Islet of Langerhans (tissue), 1 donor: ENCODE data around the gene SEC61B.
"Not testable (repeated sequence)": the region's sequence is repeated elsewhere in the genome, so short reads cannot be mapped to it uniquely, and the experiment has no call there.

Experiments used
- FAIRE-seq: peaks from one replicate; lab custom pipeline; 2011; peaks lifted over from hg19 to GRCh38; lab: Jason Lieb, UNC

Gene SEC61B

DNA sequence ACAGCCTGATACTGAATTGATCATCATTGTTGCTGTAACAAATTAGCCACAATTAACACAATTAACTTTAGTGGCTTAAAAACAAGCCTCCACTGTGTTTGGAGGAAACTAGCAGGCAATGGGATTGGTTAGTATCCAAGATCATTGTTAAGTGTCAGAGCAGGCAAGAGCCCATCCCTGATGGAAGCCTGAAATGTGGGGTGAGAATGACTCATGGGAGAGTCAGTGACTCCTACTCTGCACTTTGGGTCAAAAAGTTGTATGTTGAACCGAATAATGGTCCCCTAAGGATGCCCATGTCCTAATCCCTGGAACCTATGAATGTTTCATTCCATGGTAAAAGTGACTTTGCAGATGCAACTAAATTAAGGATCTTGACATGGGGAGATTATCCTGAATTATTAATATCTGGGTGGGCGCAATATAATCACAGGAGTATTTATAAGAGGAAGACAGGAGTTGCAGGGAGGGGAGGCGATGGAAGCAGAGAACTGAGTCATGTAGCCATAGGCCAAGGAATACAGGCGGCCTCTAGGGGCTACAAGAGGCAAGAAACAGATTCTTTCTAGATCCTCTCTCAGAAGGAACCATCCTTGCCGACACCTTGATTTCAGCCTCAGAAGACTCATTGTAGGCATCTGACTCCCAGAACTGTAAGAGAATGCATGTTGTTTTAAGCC, 29.2 kb upstream of the SEC61B start:
- no peak for FAIRE-seq

DNA sequence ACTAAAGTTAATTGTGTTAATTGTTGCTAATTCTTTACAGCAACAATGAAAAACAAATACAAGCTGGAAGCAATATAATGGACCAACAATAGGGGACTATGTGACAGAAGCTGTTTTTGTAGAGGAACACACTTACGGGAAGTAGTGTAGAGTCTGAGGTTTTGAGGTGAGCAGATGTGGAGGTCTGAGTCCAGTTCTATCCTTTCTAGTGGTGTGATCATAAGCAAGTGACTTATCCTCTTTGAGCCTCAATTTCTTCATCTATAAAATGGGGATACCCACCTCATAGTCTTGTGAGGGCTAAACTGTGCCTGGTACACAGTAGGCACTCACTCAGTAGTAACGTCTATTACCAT, 28.6 kb upstream of the SEC61B start:
- FAIRE-seq: no peak

DNA sequence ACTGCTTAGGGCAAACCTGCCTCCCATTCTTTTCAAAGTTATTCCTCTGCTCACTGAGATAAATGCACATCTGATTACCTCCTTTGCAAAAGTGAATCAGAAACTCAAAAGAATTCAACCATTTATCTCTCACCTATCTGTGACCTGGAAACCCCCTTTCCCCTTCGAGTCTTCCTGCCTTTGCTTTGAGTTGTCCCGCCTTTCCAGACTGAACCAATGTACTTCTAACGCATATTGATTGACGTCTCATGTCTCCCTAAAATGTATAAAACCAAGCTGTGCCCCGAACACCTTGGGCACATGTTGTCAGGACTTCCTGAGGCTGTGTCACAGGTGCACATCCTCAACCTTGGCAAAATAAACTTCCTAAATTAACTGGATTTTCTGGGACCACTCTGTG, 25.6 kb upstream of the SEC61B start:
- FAIRE-seq: not testable (repeated sequence)

DNA sequence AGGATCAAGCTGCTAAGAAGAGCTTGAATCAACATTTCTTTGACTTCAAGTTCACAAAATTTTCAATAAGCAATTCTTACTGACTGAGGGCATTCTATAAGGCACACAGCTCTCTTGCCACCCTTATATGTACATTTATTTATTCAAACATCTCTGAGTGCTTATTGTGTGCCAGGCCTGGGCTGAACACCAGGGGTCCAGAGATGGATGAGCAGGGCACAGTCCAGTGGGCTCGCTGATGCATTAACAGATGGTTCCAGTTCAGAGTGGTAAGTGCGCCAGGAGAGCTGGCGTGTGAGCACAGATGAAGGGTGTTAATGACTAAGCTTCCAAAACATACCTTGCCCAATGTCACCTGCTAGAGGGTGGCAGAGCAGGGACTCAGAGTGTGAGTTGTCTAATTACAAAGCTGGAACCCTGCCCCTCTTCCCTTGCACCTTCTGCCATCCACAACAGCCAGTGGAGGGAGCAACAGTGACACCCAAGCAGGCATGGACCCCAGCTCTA, 24.9 kb upstream of the SEC61B start:
- FAIRE-seq: no peak

DNA sequence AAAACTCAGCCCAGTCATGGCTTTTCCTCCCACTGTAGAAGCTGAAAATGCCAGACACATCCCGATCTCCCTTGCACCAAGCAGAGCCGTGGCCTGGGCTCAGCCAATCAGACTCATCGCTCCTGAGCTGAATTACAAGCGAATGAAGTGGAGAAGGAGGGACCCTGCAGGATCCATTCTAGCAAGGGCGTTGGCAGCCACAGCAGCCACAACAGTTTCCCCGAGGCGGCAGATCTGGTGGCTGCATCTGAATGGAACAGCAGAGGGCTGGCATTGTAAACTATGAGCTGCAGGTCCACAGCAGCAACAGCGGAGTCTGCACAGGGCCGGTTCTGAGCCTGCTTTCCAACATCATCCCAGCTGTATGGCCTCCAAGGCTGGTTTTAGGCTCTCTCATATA, 24.1 kb upstream of the SEC61B start:
- no peak for FAIRE-seq

DNA sequence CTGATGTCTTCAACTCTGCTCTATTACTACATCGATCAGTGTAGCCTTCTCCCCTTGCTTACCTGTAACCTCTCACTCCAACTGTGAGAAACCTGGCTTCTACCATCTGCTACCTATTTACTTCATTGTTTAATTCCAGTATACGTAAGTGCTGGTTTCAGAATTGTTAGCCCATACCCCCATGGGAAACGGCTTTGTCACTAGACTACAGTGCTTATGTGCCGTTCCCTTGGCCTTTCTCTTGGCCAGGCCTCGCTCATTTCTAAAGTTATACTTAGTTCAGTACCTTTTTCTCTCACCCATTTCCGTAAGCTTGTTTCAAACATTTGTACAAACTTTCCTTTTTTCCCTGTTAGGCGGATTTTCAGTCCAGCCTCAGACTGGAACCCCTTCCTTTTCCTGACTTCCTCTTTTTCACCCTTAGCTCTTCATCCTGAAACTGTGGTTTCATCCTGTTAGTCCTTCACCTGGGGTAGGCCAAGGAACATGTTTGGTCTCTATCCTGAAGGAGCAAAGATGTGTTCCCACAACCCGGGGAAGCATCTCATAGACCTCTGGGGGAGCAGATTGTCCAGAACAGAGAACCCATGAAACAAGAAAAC, 22.0 kb upstream of the SEC61B start:
- FAIRE-seq: no peak

DNA sequence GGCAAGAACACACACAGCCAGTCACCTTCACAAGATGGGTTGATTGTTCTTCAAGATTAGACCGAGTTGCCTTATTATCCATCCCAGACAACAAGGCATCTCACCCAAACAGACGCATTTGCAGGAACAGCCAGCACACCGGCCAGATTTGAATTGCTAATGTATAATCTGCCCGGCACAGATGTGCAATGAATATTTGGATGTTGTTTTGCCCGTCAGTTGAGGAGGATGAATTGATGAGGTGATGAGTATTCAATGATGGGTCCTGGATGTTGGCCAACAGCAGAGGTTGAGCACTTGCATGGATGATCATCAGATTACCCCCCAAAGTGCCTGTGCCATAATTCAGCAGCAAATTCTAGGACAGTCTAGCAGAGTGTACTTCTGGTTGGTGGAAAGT, 20.5 kb upstream of the SEC61B start:
- FAIRE-seq: no peak

DNA sequence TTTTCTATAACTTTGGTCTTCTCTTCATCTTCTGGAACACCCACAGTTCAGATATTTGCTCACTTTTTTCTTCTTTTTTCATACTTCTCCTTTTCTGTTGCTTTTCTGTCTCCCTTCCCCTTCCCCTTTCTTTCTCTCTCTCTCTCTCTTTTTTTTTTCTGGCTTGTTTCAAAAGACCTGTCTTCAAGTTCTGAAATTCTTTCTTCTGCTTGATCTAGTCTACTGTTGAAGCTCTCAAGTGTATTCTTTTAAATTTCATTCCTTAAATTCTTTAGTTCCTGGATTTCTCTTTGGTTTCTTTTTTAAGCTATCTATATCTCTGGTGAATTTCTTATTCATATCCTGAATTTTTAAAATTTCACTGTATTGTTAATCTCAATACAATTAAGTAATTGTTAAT, 11.5 kb upstream of the SEC61B start:
- FAIRE-seq: no peak

DNA sequence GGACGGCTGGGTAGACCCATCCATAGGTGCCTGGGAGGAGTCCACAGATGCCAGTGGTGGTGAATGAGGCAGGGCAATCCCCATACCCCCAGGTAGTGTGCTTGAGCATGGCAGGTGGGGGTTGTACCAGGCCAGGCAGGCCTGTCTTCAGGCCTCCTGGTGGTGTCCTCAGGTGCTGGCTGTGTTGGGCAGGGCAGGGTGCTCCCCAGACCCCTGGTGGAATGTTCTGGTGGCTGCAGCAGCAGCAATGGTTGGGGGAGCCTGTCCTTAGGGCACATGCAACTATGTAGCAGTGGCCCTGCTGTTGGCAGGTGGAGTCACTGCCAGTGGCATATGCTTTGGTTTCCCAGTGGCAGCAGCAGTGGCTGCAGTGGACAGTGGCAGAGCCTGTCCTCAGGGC, 10.3 kb upstream of the SEC61B start:
- FAIRE-seq: no peak

DNA sequence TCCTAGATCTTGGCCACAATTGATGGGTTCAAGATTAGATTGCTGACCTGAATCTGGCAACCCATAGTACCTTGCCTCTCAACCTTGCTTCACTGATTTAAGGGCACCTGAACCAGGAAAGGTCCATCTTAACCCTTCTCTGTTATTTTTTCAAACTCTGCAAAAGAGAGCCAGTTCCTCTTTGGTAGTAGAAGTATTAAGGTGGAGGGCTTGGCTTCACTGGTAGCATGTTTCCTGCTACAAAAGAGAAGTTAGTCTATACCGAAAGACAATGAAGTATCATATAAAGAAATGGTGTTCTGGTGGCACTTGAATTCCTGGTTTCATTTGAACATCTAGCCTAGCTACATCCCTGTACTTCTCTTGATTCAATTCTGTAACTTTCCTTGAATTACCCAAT, 8.9 kb upstream of the SEC61B start:
- FAIRE-seq: no peak

DNA sequence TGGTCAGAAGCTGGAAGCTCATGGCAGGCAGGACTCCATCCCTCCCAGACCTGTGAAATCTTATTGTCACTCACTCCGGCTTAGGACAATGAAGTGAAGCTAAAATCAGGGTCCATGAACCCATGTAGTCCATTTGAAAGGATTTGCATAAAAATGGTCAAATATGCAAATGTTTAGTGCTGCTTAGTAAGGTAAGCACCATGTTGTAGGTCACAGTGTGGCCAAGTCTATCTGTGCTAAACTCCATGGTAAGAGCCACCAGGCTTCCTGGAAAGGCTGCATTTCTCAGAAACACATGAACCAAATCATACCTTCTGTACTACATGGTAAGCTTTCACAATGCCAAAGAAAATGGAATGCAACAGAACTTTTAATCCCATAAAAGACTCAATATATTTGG, 6.0 kb upstream of the SEC61B start:
- no peak for FAIRE-seq

DNA sequence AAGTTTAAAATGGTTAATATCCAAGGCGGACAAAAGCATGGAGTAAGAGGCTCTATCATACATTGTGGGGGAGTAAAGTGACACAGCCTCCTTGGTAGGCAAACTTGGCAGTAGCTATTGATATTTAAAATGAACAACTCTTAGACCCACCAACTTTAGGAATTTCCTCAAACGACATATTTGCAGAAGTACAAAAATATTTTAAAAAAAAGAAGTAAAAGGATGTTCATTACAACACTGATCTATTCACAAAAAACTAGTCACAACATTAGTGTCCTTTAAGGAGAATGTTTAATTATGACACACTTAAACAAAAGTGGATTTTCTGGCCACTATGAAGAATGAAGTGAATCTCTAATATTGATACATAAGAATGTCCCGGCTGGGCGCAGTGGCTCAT, 2.1 kb upstream of the SEC61B start:
- FAIRE-seq: no peak

DNA sequence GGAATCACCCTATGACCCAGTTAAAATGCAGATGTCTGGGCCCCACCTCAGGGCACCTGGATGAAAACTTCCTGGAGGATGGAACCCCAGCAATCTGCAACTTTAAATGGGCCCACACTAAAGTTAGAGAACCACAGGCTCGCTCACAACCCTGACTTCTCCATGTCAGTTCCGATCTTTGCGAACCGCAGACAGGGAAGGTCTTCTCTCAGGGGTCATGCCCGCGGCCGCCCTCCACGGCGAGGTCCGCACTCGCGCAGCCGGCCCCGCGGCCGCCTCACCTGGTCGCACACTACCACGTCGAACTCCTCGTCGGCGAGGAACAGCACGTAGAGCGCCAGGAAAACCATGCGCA, 839 bp upstream of the SEC61B start:
- FAIRE-seq: no peak

DNA sequence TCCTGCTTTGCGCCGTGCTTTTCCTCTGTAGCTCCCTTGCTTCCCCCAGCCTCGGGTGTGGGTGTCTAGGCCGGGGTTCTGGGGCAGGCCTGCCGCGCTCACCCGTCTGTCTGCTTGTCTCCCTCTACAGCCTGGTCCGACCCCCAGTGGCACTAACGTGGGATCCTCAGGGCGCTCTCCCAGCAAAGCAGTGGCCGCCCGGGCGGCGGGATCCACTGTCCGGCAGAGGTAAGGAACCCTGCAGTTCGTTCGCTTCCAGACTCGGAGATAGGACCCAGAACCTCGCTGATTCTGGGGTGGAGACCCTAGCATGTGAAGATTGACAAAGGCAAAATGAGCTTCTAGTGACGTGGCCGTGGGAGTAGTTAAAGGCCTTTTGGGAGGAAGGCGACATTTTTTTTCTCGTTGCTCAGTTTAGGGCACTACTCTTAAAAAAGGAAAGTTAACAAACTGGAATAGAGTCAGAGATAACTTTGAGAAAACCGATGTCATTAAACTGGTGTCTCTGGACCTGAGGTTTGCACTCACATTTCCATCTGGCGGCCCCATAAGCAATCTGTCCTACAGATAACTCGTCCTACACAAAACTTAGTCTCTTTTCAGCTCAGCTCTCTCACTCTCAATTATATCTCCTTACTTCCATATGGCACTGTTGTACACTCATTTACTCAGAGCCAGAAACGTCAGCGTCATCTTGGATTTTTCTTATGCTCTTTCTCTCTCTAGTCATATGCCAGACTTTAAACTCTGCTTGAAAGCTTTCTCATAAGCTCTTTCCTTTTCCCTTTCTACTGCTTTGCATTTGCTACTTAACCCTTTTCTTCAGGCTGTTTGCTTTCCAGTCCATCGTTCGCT, 561 bp downstream of the SEC61B start:
- no peak for FAIRE-seq

DNA sequence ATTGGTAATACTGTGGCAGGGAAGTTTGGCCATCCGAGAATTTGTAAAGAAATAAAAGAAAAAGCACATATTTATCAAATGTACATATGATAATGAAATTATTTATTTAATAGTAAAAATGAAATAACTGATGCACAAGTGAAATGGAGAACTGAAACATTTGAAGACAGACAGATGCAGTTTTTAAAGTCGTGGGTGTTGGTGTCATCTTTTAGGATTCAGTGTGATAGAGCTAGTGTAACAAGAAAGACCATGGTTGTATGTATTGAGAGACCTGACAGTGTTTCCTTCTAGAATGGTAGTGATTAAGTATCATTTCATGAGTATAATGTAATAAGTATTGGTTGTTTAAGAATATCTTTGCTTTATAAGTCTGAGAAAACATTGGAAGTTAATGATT, 2.4 kb downstream of the SEC61B start:
- no peak for FAIRE-seq

DNA sequence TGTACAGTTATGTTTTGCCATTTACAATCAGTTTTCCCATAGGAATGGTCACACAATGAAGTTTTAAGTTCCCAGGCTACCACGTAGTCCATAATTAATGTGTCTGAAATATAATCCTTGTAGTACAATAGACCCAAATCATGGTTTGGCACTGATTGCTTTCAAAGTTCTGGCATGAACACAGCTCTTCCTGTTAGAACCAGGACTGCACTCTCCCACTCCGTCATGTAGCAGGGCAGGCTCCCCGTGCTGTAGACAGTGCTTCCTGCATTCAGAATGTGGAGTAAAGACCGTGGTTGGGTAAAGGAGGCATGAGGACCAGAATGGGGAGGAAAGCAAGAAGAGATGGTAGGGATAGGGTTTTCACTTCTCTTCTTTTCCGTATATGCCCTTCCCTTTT, 4.0 kb downstream of the SEC61B start:
- no peak for FAIRE-seq

DNA sequence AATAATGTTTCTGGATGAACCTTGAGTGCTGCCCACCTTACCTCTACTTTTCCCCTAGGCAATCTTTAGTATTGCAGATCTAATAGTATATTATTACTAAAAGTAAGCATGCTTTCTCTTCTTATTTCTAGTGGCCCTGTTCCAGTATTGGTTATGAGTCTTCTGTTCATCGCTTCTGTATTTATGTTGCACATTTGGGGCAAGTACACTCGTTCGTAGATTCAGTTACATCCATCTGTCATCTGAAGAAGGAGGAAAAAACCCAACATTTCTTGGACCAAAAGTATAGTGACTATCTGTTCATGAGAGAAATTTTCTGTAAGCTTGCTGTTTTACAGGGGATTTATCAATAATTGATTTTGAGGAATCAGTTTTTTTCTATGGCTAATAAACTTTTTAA, 8.1 kb downstream of the SEC61B start:
- FAIRE-seq: no peak

DNA sequence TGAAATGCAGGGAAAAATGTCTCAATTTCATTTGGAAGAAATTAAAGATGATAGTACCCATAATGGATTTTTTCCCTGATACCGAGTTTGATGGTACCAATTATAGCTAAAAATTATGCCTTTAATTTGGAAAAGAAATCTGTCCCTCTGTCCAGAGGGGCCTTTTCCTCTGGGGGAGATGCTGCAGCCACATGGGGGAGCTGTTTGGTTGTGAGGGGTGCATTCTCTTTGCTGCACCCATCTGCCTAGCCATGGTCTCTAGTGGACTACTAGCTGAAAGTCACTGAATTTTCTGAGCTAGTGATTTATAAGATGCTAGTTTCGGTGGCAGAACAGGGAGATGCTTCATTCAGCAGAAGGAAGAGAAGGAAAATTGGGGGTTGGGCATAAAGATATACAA, 9.6 kb downstream of the SEC61B start:
- no peak for FAIRE-seq

DNA sequence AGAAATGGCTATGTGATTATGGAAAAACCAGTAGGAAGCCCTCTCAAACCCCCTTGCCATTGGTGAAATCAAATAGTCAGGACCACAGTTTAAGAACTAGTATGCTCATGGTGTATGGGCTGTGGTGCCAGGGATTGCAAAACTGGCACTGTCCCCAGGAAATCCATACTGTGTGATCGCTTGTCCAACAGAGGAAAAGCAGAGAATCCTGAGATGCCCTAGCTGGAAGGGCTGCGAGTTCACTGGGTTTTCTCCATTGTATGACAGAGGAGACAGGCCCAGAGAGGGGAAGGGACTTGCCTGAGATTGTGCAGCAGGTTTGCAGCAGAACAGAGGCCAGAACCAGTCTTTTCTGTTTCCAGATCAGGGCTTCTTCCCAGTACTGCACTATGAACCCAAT, 12.5 kb downstream of the SEC61B start:
- no peak for FAIRE-seq

DNA sequence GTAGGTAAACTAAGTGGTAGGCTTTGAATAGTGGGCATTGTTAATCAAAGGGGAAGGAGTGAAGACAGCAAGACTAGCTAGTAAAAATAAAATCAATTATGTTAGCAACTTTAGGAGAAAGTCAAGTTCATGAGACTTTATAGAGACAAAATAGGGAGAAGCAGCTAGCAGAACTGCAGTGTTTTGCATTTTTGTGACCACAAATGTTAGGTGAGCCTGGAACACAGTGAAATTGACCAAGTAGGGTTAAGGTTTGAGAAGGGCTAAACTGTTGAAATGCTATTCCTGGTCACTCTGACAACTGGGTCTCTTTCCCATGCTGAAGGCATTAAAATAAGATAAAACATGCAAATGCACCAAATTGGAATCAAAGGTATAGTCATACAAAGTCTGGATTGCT, 13.0 kb downstream of the SEC61B start:
- FAIRE-seq: no peak

DNA sequence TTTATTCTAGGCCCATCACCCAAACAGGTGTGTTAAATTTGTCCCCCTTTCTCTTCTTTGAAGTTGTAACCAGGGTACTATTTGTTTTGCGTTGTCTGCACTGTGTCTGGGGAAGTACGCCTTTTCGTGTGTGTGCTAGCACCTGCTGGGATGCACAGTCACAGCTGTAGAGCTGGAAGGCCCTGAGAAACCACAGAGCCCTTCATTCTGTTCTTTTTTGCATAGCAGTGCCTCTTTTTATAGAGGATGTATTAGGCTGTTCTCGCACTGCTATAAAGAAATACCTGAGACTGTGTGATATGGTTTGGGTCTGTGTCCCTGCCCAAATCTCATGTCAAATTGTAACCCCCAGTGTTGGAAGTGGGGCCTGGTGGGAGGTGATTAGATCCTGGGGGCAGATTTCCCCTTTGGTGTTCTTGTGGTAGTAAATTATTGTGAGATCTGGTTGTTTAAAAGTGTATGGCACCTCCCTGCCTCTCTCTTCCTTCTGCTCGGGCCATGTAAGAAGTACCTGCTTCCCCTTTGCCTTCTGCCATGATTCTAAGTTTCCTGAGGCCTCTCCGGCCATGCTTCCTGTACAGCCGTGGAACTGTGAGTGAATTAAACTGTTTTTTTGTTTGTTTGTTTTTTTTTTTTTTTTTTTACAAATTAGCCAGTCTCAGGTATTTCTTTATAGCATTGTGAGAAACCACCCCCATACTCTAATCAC, 14.0 kb downstream of the SEC61B start:
- FAIRE-seq: no peak

DNA sequence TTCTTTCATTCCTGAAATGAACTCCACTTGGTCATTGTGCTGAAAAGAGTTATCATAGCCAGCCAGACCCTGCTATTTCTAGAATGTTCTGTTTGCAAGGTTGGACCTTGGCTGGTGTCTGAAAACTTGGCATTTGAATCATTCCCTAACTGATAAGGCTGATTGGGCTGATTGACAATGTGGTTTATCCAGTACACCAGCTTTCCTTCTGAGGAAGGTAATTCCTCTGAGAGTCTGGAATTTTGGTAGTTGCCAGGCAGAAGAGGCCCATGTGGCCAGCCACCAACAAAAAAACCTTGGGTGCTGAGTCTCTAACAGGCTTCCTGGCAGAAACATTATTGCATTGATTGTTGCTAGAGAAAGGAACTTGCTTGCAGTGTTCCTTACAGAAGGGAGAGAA, 15.3 kb downstream of the SEC61B start:
- FAIRE-seq: no peak

DNA sequence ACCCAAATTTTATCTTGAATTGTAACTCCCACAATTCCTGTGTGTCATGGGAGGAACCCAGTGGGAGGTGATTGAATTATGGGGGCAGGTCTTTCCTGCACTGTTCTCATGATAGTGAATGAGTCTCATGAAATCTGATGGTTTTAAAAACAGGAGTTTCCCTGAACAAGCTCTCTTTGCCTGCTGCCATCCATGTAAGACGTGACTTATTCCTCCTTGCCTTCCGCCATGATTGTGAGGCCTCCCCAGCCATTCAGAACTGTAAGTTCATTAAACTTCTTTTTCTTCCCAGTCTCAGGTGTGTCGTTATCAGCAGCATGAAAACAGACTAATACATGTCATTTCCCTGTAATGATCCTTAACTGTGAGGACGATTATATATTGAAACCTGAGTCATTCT, 15.8 kb downstream of the SEC61B start:
- FAIRE-seq: not testable (repeated sequence)
